CD14-positive monocyte (primary cell): ENCODE results near the gene ATG9B. TPM values are rescaled to one million over a fixed set of nuclear protein-coding genes. Genes with fewer than 3 reads are reported as not detected.

Experiments
- DNase-seq, 3 donors: peaks; one replicate each; pipeline ENCODE4 v3.0.0-alpha.2; 2011 to 2022
- H2AFZ ChIP-seq: 2 replicates; pipeline ENCODE4 v1.6.0; 2012; ENCODE audit warnings: mild to moderate bottlenecking, low read depth, low read length, inconsistent platforms; ENCODE audit not compliant: insufficient read depth, poor library complexity, severe bottlenecking
- H3K27ac ChIP-seq, 2 donors: 1 replicate in 1 of 2; 2 replicates in 1 of 2; pipeline ENCODE4 v1.5.1; 2012 to 2013; ENCODE audit warnings: low read length in 2 of 2, control low read depth in 1 of 2, inconsistent platforms in 1 of 2, low read depth in 1 of 2, mild to moderate bottlenecking in 1 of 2
- H3K27me3 ChIP-seq, 2 donors: one replicate each; pipeline versions ENCODE4 v1.6.0 to v1.6.1; 2011 to 2013; ENCODE audit warnings: low read length in 2 of 2; ENCODE audit not compliant: control insufficient read depth in 2 of 2, insufficient read depth in 2 of 2
- H3K36me3 ChIP-seq, 2 donors: replicated peaks in 1 of 2; 1 replicate in 1 of 2; 2 replicates in 1 of 2; pipeline versions ENCODE4 v1.5.1 to v1.6.1; 2012 to 2013; ENCODE audit warnings: low read length in 2 of 2, control low read depth in 1 of 2, inconsistent platforms in 1 of 2, mild to moderate bottlenecking in 1 of 2; ENCODE audit not compliant: insufficient read depth in 2 of 2, control insufficient read depth in 1 of 2
- H3K4me1 ChIP-seq, 2 donors: 1 replicate in 1 of 2; 2 replicates in 1 of 2; pipeline versions ENCODE4 v1.5.1 to v1.6.1; 2012 to 2013; ENCODE audit warnings: low read length in 2 of 2, control low read depth in 1 of 2, inconsistent platforms in 1 of 2, mild to moderate bottlenecking in 1 of 2, moderate library complexity in 1 of 2; ENCODE audit not compliant: insufficient read depth in 2 of 2, control insufficient read depth in 1 of 2
- H3K4me2 ChIP-seq: replicated peaks from 2 replicates; pipeline ENCODE3; 2012; ENCODE audit warnings: low read length, moderate library complexity, mild to moderate bottlenecking; ENCODE audit not compliant: poor library complexity, severe bottlenecking; ENCODE audit errors: extremely low read depth
- H3K4me3 ChIP-seq, 3 experiments: fragments of 200-600 bp in 1 of 3; sonication (generic) in 1 of 3; replicated peaks in 1 of 3; 1 replicate in 2 of 3; 2 replicates in 1 of 3; pipeline ENCODE4 v1.5.1; 2011 to 2013; ENCODE audit warnings: low read length in 3 of 3, mild to moderate bottlenecking in 3 of 3, control low read depth in 2 of 3, low read depth in 2 of 3, inconsistent platforms in 1 of 3, moderate library complexity in 1 of 3
- H3K79me2 ChIP-seq: 2 replicates; pipeline ENCODE4 v1.6.0; 2012; ENCODE audit warnings: mild to moderate bottlenecking, control low read depth, inconsistent platforms, low read length, moderate library complexity; ENCODE audit not compliant: insufficient read depth
- H3K9ac ChIP-seq: 2 replicates; pipeline ENCODE4 v1.6.0; 2017; ENCODE audit warnings: low read length, mild to moderate bottlenecking; ENCODE audit not compliant: insufficient read depth, poor library complexity, severe bottlenecking
- H3K9me3 ChIP-seq, 2 donors: replicated peaks in 1 of 2; 1 replicate in 1 of 2; 2 replicates in 1 of 2; pipeline versions ENCODE4 v1.5.1 to v1.6.1; 2012 to 2013; ENCODE audit warnings: low read length in 2 of 2, control low read depth in 1 of 2; ENCODE audit not compliant: control insufficient read depth in 1 of 2, insufficient read depth in 1 of 2
- H4K20me1 ChIP-seq: 2 replicates; pipeline ENCODE4 v1.6.0; 2012; ENCODE audit warnings: mild to moderate bottlenecking, low read length, control low read depth, moderate library complexity; ENCODE audit not compliant: insufficient read depth
- H3K27ac Mint-ChIP-seq, 7 donors: one replicate each; pipeline ENCODE4 v1.8.0; 2020; ENCODE audit warnings: mild to moderate bottlenecking in 7 of 7, mixed read lengths in 7 of 7, moderate library complexity in 6 of 7, inconsistent platforms in 2 of 7
- H3K27me3 Mint-ChIP-seq, 3 donors: one replicate each; pipeline ENCODE4 v1.8.0; 2021 to 2022; ENCODE audit warnings: low read depth in 3 of 3, mild to moderate bottlenecking in 3 of 3, mixed read lengths in 3 of 3, moderate library complexity in 3 of 3, inconsistent platforms in 1 of 3
- H3K36me3 Mint-ChIP-seq, 2 donors: one replicate each; pipeline ENCODE4 v1.8.0; 2020; ENCODE audit warnings: mixed read lengths in 2 of 2, inconsistent platforms in 1 of 2, mild to moderate bottlenecking in 1 of 2
- H3K4me1 Mint-ChIP-seq: one replicate; pipeline ENCODE4 v1.8.0; 2020; ENCODE audit warnings: mild to moderate bottlenecking, mixed read lengths
- H3K4me3 Mint-ChIP-seq, 2 donors: one replicate each; pipeline ENCODE4 v1.8.0; 2020; ENCODE audit warnings: mild to moderate bottlenecking in 2 of 2, mixed read lengths in 2 of 2, moderate library complexity in 1 of 2
- H3K9me3 Mint-ChIP-seq, 7 donors: one replicate each; pipeline ENCODE4 v1.8.0; 2020 to 2022; ENCODE audit warnings: mixed read lengths in 7 of 7, mild to moderate bottlenecking in 6 of 7, moderate library complexity in 6 of 7, inconsistent platforms in 2 of 7
- WGBS: methylation state at CpG from one replicate; pipeline ENCODE4 v1.1.5; 2013; ENCODE audit warnings: missing lambda C conversion rate; ENCODE audit not compliant: insufficient coverage; 5-methylcytosine and 5-hydroxymethylcytosine counted together
- intact Hi-C, 2 donors: fragments of 100-400 bp; cut with micrococcal nuclease; formaldehyde crosslinking; loops; one replicate each; pipeline versions ENCODE4 v1.15.0 to v1.15.1; 2023
- polyA plus RNA-seq, 3 donors: library from polyadenylated mRNA; depleted of rRNA in 1 of 3; unstranded in 2 of 3; stranded (reverse) in 1 of 3; fragments of 300-500 nt in 2 of 3; fragments of >200 nt in 1 of 3; fragmentation: Illumina TruSeq in 2 of 3; gene quantifications; 1 replicate in 2 of 3; 2 replicates in 1 of 3; pipeline ENCODE4 v1.2.3, GENCODE V29; 2012 to 2021
- TF ChIP-seq, protein P1 (sequence below): fragments of 200-600 bp; IDR thresholded peaks from one replicate; pipeline ENCODE4 v1.8.0; 2022; ENCODE audit warnings: antibody characterized with exemption, mild to moderate bottlenecking

ATG9B gene
- polyA plus RNA-seq, 3 donors = 0.21 to 0.30 TPM; not detected in 1

DNA sequence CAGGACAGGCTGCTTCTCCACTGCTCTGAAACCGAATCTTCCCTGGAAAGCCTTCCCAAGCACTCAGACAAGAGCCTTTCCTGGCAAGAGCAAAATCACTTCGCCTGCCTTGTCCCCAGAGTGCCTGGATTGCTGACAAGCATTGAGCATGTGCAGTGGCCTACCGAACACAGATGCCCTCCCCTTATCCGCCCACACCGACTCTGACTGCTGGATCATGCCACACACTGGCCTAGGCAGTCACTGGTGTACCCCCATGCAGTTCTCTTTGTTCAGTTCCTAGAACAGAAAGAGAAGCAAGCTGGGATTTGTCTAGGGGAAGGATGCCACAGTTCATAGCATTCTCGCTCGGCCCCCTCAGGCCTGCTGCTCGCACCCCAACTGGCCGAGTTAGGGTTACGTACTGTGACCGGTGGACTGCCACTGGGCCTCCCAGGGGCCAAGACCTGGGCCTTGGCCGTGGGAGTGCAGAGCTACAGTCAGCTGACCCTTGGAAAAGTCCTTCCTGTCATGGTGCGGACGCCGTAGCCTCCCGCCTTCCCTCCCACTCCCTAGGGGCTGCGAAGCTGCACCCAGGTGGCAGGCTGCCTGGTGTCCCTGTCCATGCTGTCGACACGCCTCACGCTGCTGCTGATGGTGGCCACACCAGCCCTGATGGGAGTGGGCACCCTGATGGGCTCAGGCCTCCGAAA is 10.9 kb upstream of the ATG9B start:
- Histone ChIP-seq H3K27me3 (no peaks in the 10 kb centered on the region), H3K4me3 (no peak overlapping the region), H3K36me3 (peaks cover 31 to 34% of the 10 kb centered on the region in 2 donors), H3K79me2 (no peaks in the 10 kb centered on the region), H3K9me3 (no peaks in the 10 kb centered on the region), H3K4me1 (peaks cover 10 to 15% of the 10 kb centered on the region in 2 donors), H3K4me2 (no peak overlapping the region), H3K9ac (no peak overlapping the region), H2AFZ (no peak overlapping the region), H3K27ac (no peak overlapping the region), H4K20me1 (no peaks in the 10 kb centered on the region)
- peak overlapping the region in 1 of 7 donors; percentile 70 for H3K27ac Mint-ChIP-seq
- H3K4me3 Mint-ChIP-seq = no peak overlapping the region
- H3K27me3 Mint-ChIP-seq = peaks cover 0 to 3% (median 0%) of the 10 kb centered on the region in 3 donors
- peaks cover 20% of the 10 kb centered on the region for H3K4me1 Mint-ChIP-seq
- 93% methylated on average over 21 of the region's 21 CpGs for WGBS
- TF ChIP-seq, protein P1, sequence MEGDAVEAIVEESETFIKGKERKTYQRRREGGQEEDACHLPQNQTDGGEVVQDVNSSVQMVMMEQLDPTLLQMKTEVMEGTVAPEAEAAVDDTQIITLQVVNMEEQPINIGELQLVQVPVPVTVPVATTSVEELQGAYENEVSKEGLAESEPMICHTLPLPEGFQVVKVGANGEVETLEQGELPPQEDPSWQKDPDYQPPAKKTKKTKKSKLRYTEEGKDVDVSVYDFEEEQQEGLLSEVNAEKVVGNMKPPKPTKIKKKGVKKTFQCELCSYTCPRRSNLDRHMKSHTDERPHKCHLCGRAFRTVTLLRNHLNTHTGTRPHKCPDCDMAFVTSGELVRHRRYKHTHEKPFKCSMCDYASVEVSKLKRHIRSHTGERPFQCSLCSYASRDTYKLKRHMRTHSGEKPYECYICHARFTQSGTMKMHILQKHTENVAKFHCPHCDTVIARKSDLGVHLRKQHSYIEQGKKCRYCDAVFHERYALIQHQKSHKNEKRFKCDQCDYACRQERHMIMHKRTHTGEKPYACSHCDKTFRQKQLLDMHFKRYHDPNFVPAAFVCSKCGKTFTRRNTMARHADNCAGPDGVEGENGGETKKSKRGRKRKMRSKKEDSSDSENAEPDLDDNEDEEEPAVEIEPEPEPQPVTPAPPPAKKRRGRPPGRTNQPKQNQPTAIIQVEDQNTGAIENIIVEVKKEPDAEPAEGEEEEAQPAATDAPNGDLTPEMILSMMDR = no peak
- peaks cover 34 to 39% of the 10 kb centered on the region in 2 donors for H3K36me3 Mint-ChIP-seq
- H3K9me3 Mint-ChIP-seq = no peaks in the 10 kb centered on the region
- intact Hi-C loops = loop anchor here in 1 of 2 donors (10.0 kb wide), 1 partner anchor 60 kb away; no protein-coding TSS in a partner anchor
- DNase-seq = no peak

DNA sequence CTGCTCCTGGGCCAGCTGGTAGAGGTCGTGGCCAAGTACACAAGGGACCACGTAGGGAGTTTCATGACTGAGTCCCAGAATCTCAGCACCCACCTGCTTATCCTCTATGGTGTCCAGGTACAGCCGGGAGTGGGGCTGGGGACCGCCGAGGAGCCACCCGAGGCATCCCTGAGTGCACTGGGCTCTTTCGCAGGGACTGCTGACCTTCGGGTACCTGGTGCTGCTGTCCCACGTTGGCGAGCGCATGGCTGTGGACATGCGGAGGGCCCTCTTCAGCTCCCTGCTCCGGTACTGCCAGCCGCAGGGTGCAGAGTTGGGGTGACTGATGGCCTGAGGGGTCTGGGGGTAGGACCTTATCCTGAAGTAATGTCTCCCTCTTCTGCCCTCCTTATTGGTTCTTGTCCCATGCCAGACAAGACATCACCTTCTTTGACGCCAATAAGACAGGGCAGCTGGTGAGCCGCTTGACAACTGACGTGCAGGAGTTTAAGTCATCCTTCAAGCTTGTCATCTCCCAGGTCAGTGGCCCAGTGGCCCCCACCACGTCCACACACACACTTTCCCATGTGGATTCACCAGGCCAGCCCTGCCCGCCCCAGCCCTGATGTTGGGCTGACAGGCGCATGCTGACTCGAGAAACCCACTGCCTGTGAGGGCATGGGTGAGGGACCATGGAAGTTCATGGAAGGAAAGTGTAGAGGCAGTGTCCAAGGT is 10.2 kb upstream of the ATG9B start:
- no peaks in the 10 kb centered on the region for H3K79me2 ChIP-seq
- Mint-ChIP-seq H3K4me1 (peaks cover 16% of the 10 kb centered on the region), H3K27ac (no peak overlapping the region), H3K4me3 (no peak overlapping the region), H3K9me3 (peaks cover 0 to 1% (median 0%) of the 10 kb centered on the region in 7 donors), H3K36me3 (peaks cover 34 to 39% of the 10 kb centered on the region in 2 donors), H3K27me3 (peaks cover 0 to 3% (median 0%) of the 10 kb centered on the region in 3 donors)
- no peak overlapping the region for H3K4me2 ChIP-seq
- DNase-seq = no peak
- H4K20me1 ChIP-seq = no peaks in the 10 kb centered on the region
- intact Hi-C loops = loop anchor here in 1 of 2 donors (10.0 kb wide), 1 partner anchor 60 kb away; no protein-coding TSS in a partner anchor
- no peaks in the 10 kb centered on the region for H3K27me3 ChIP-seq
- over 99% methylated on average over 12 of the region's 21 CpGs for WGBS
- TF ChIP-seq, protein P1 = no peak
- no peak overlapping the region for H3K27ac ChIP-seq
- no peak overlapping the region for H3K9ac ChIP-seq
- no peak overlapping the region for H2AFZ ChIP-seq
- H3K36me3 ChIP-seq = peaks cover 31 to 34% of the 10 kb centered on the region in 2 donors
- H3K4me1 ChIP-seq = peaks cover 8 to 9% of the 10 kb centered on the region in 2 donors
- no peaks in the 10 kb centered on the region for H3K9me3 ChIP-seq
- no peak overlapping the region for H3K4me3 ChIP-seq
